Measurements from ENCODE around the gene MCM3AP. TPM values are rescaled to one million over a fixed set of nuclear protein-coding genes. Genes with fewer than 3 reads are reported as not detected.

The MCM3AP gene
- total RNA-seq, 2 donors from 2014 or later = 84.3 to 101 TPM

DNA sequence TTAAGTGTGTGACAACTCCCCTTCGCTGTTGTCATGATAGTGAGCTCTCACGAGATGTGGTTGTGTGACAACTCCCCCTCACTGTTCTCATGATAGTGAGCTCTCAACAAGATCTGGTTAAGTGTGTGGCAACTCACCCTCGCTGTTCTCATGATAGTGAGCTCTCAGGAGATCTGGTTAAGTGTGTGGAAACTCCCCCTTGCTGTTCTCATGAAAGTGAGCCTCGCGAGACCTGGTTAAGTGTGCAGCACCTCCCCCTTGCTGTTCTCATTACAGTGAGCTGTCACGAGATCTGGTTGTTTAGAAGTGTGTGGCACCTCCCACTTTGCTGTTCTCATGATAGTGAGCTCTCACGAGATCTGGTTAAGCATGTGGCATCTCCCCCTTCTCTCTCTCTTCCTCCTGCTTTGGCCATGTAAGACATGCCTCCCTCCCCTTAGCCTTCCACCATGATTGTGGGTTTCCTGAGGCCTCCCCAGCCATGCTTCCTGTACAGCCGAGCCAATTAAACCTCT lies 31.7 kb downstream of the MCM3AP start:
- H3K27ac ChIP-seq = no peak overlapping the region
- no peak for ATAC-seq (ENCODE audit: insufficient number of reproducible peaks, low FRiP score, low read depth)
- H3K27me3 ChIP-seq (replicated peaks; ENCODE audit: insufficient read depth) = no peaks in the 10 kb centered on the region
- no peaks in the 10 kb centered on the region for H3K9me3 ChIP-seq
- TF ChIP-seq, protein P1, sequence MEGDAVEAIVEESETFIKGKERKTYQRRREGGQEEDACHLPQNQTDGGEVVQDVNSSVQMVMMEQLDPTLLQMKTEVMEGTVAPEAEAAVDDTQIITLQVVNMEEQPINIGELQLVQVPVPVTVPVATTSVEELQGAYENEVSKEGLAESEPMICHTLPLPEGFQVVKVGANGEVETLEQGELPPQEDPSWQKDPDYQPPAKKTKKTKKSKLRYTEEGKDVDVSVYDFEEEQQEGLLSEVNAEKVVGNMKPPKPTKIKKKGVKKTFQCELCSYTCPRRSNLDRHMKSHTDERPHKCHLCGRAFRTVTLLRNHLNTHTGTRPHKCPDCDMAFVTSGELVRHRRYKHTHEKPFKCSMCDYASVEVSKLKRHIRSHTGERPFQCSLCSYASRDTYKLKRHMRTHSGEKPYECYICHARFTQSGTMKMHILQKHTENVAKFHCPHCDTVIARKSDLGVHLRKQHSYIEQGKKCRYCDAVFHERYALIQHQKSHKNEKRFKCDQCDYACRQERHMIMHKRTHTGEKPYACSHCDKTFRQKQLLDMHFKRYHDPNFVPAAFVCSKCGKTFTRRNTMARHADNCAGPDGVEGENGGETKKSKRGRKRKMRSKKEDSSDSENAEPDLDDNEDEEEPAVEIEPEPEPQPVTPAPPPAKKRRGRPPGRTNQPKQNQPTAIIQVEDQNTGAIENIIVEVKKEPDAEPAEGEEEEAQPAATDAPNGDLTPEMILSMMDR (IDR thresholded peaks at IDR 0.05) = no peak
- DNase-seq (ENCODE audit: low spot score) = no peak
- H3K4me1 ChIP-seq (ENCODE audit: control insufficient read depth in 1 of 2, low read depth in 2 of 2) = no peaks in the 10 kb centered on the region
- H3K4me3 ChIP-seq = no peak overlapping the region
- H3K36me3 ChIP-seq = peaks cover 82% of the 10 kb centered on the region

DNA sequence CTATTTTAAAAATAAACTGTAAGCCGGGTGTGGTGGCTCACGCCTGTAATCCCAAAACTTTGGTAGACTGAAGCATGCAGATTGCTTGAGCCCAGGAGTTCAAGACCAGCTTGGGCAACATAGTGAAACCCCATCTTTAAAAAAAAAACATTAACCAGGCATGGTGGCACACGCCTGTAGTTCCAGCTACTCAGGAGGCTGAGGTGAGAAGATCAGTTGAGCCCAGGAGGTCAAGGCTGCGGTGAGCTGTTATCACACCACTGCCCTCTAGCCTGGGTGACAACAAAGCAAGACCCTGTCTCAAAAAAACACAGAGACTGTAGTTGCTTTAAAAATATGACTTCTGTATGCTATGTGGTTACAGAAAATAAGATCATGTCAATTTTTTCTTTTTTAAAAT lies 32.6 kb downstream of the MCM3AP start:
- H3K9me3 ChIP-seq = no peaks in the 10 kb centered on the region
- no peak overlapping the region for H3K4me3 ChIP-seq
- no peaks in the 10 kb centered on the region for H3K4me1 ChIP-seq (ENCODE audit: control insufficient read depth in 1 of 2, low read depth in 2 of 2)
- H3K27ac ChIP-seq = no peak overlapping the region
- DNase-seq (ENCODE audit: low spot score) (no peak), ATAC-seq (ENCODE audit: insufficient number of reproducible peaks, low FRiP score, low read depth) (no peak)
- peaks cover 78% of the 10 kb centered on the region for H3K36me3 ChIP-seq
- no peaks in the 10 kb centered on the region for H3K27me3 ChIP-seq (replicated peaks; ENCODE audit: insufficient read depth)
- TF ChIP-seq, protein P1 (IDR thresholded peaks at IDR 0.05) = no peak

DNA sequence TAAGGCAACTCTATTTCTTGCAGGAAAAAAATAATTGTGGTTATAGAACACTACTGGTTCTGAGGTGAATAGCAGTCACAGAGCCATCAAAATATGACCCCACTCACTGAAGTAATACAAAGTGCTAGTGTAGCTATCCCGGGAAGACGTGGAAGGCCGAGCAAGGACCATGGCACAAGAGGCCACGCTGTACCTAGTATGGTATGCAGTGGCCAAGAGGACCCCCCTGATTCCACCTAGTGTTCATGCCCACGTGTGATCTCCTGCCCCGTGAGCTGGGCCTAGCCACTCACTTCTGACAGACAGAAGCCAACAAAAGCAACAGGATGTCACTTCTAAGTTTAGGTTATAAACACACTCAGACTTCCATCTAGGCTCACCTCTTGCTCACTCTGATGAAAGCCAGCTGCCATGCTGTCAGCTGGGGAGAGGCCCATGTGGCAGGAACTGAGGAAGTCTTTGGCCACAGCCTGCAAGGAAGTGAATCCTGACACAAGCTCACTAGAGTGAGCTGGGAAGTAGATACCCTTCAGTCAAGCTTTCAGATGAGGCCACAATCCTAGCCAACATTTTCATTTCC lies 35.2 kb downstream of the MCM3AP start:
- peaks cover 69% of the 10 kb centered on the region for H3K36me3 ChIP-seq
- H3K4me3 ChIP-seq = no peak overlapping the region
- no peak overlapping the region for H3K27ac ChIP-seq
- H3K9me3 ChIP-seq = no peaks in the 10 kb centered on the region
- no peaks in the 10 kb centered on the region for H3K4me1 ChIP-seq (ENCODE audit: control insufficient read depth in 1 of 2, low read depth in 2 of 2)
- H3K27me3 ChIP-seq (replicated peaks; ENCODE audit: insufficient read depth) = no peaks in the 10 kb centered on the region
- ATAC-seq (ENCODE audit: insufficient number of reproducible peaks, low FRiP score, low read depth) = no peak
- no peak for DNase-seq (ENCODE audit: low spot score)
- TF ChIP-seq, protein P1 (IDR thresholded peaks at IDR 0.05) = no peak

DNA sequence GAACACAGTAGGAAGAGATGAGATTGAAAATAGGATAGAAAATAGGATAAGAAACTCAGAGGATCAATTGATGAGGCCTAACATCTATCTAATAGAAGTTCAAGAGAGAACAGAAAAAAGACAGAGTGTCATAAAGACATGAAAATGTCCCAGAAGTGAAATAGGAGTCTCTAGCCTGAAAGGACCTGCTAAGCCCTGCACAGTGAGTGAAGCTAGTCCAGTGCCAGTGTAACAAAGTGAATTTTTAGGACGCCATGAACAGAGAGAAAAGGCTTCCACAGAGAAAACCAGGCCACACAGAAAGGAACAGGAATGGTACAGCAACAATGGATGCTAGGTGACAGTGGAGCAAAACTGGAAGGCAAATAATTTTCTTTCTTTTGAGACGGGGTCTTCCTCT lies 36.6 kb downstream of the MCM3AP start:
- ATAC-seq (ENCODE audit: insufficient number of reproducible peaks, low FRiP score, low read depth) = no peak
- Histone ChIP-seq H3K4me1 (ENCODE audit: control insufficient read depth in 1 of 2, low read depth in 2 of 2) (no peaks in the 10 kb centered on the region), H3K4me3 (no peak overlapping the region), H3K27ac (no peak overlapping the region), H3K27me3 (replicated peaks; ENCODE audit: insufficient read depth) (no peaks in the 10 kb centered on the region), H3K36me3 (peaks cover 68% of the 10 kb centered on the region), H3K9me3 (no peaks in the 10 kb centered on the region)
- no peak for DNase-seq (ENCODE audit: low spot score)
- TF ChIP-seq, protein P1 (IDR thresholded peaks at IDR 0.05) = no peak

DNA sequence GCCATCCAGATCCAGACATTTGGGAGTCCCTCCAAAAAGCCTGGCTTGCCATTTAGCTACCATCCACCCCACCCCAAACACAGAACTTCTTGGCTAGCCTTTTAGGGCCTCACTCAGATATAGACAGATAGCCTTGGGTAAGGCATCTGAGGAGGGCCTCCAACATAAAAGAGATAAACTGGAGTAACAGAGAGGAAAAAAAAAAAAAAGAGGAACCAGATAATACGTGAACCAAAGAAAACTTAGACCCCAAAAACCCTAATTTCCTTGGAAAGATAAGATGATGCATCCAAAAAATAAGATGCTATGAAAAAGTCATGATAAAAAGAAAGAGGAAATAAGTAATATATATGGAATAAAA lies 37.0 kb downstream of the MCM3AP start:
- H3K27me3 ChIP-seq (replicated peaks; ENCODE audit: insufficient read depth) = no peaks in the 10 kb centered on the region
- ATAC-seq (ENCODE audit: insufficient number of reproducible peaks, low FRiP score, low read depth) (no peak), DNase-seq (ENCODE audit: low spot score) (no peak)
- TF ChIP-seq, protein P1 (IDR thresholded peaks at IDR 0.05) = no peak
- no peaks in the 10 kb centered on the region for H3K4me1 ChIP-seq (ENCODE audit: control insufficient read depth in 1 of 2, low read depth in 2 of 2)
- peaks cover 69% of the 10 kb centered on the region for H3K36me3 ChIP-seq
- H3K4me3 ChIP-seq = no peak overlapping the region
- H3K9me3 ChIP-seq = no peaks in the 10 kb centered on the region
- H3K27ac ChIP-seq = no peak overlapping the region
